ENCODE measurements around the gene UBL4A. TPM values are rescaled to one million over a fixed set of nuclear protein-coding genes. Genes with fewer than 3 reads are reported as not detected.

Gene UBL4A
- total RNA-seq, 1 donor from 2014 or later = 12.1 TPM

- peaks cover 15% of the 10 kb centered on the region for H3K36me3 Mint-ChIP-seq
- no peak overlapping the region for H3K4me2 ChIP-seq
- no peaks in the 10 kb centered on the region for H3K27me3 ChIP-seq
- TF ChIP-seq CTCF (IDR thresholded peaks at IDR 0.05) (no peak), EZH2phosphoT487 (IDR thresholded peaks at IDR 0.05) (no peak), EZH2 (IDR thresholded peaks at IDR 0.05) (no peak)
- no peak overlapping the region for H3K4me3 Mint-ChIP-seq
- H3K27me3 Mint-ChIP-seq (ENCODE audit: insufficient read depth, low read depth) = peaks cover 5% of the 10 kb centered on the region
- H4K20me1 ChIP-seq (ENCODE audit: low read depth) = no peaks in the 10 kb centered on the region
- no peak overlapping the region for H2AFZ ChIP-seq (replicated peaks)
- H3K9ac ChIP-seq = no peak overlapping the region
- H3K9me3 ChIP-seq (ENCODE audit: low read depth) = peaks cover 3% of the 10 kb centered on the region
- H3K27ac Mint-ChIP-seq = no peak overlapping the region
- no peak for DNase-seq (ENCODE audit: low spot score)
- no peak overlapping the region for H3K27ac ChIP-seq
- H3K4me1 Mint-ChIP-seq = no peaks in the 10 kb centered on the region
- no peak overlapping the region for H3K4me3 ChIP-seq
- no peaks in the 10 kb centered on the region for H3K79me2 ChIP-seq (ENCODE audit: low read depth)
- H3K4me1 ChIP-seq = no peaks in the 10 kb centered on the region
- H3K36me3 ChIP-seq = no peaks in the 10 kb centered on the region
- no peaks in the 10 kb centered on the region for H3F3A ChIP-seq (ENCODE audit: low read depth)
- peaks cover 16% of the 10 kb centered on the region for H3K9me3 Mint-ChIP-seq
These were observed 21.9 kb upstream of the UBL4A start for GRCh38 chrX:154508384-154508745.

- peaks cover 6% of the 10 kb centered on the region for H3K27me3 Mint-ChIP-seq (ENCODE audit: insufficient read depth, low read depth)
- Histone ChIP-seq H3K27ac (no peak overlapping the region), H3K4me1 (no peaks in the 10 kb centered on the region), H3K36me3 (no peaks in the 10 kb centered on the region), H4K20me1 (ENCODE audit: low read depth) (no peaks in the 10 kb centered on the region), H3F3A (ENCODE audit: low read depth) (no peaks in the 10 kb centered on the region), H3K79me2 (ENCODE audit: low read depth) (no peaks in the 10 kb centered on the region), H3K4me2 (no peak overlapping the region), H2AFZ (replicated peaks) (no peak overlapping the region), H3K4me3 (no peak overlapping the region), H3K9ac (no peak overlapping the region), H3K9me3 (ENCODE audit: low read depth) (peaks cover 3% of the 10 kb centered on the region), H3K27me3 (no peaks in the 10 kb centered on the region)
- H3K4me1 Mint-ChIP-seq = no peaks in the 10 kb centered on the region
- H3K36me3 Mint-ChIP-seq = peaks cover 15% of the 10 kb centered on the region
- H3K27ac Mint-ChIP-seq = no peak overlapping the region
- no peak overlapping the region for H3K4me3 Mint-ChIP-seq
- H3K9me3 Mint-ChIP-seq = peaks cover 18% of the 10 kb centered on the region
- no peak for DNase-seq (ENCODE audit: low spot score)
- no peak for TF ChIP-seq EZH2phosphoT487 (IDR thresholded peaks at IDR 0.05)
- TF ChIP-seq CTCF (IDR thresholded peaks at IDR 0.05) = no peak
- TF ChIP-seq EZH2 (IDR thresholded peaks at IDR 0.05) = no peak
These were observed 21.4 kb upstream of the UBL4A start for GRCh38 chrX:154507673-154508383.

GRCh38 chrX:154506483-154507332 lies 20.3 kb upstream of the UBL4A start:
- no peak overlapping the region for H3K4me2 ChIP-seq
- Mint-ChIP-seq H3K27ac (no peak overlapping the region), H3K36me3 (peaks cover 15% of the 10 kb centered on the region)

More at GRCh38 chrX:154506483-154507332, 20.3 kb upstream of the UBL4A start:
- no peaks in the 10 kb centered on the region for H3K36me3 ChIP-seq
- H3K4me3 Mint-ChIP-seq = no peak overlapping the region
- no peaks in the 10 kb centered on the region for H4K20me1 ChIP-seq (ENCODE audit: low read depth)
- DNase-seq (ENCODE audit: low spot score) = no peak
- no peaks in the 10 kb centered on the region for H3K27me3 ChIP-seq
- no peaks in the 10 kb centered on the region for H3F3A ChIP-seq (ENCODE audit: low read depth)
- no peak overlapping the region for H3K27ac ChIP-seq
- peaks cover 21% of the 10 kb centered on the region for H3K9me3 Mint-ChIP-seq
- H3K9ac ChIP-seq = no peak overlapping the region
- H3K27me3 Mint-ChIP-seq (ENCODE audit: insufficient read depth, low read depth) = peaks cover 7% of the 10 kb centered on the region
- no peaks in the 10 kb centered on the region for H3K4me1 ChIP-seq
- no peak overlapping the region for H2AFZ ChIP-seq (replicated peaks)
- no peaks in the 10 kb centered on the region for H3K79me2 ChIP-seq (ENCODE audit: low read depth)
- peaks cover 3% of the 10 kb centered on the region for H3K9me3 ChIP-seq (ENCODE audit: low read depth)
- TF ChIP-seq EZH2 (IDR thresholded peaks at IDR 0.05) (no peak), CTCF (IDR thresholded peaks at IDR 0.05) (no peak), EZH2phosphoT487 (IDR thresholded peaks at IDR 0.05) (no peak)
- H3K4me1 Mint-ChIP-seq = no peaks in the 10 kb centered on the region
- H3K4me3 ChIP-seq = no peak overlapping the region

Measured in neural progenitor cell (in vitro differentiated cells).